Activated CD4-positive, CD25-positive, alpha-beta regulatory T cell treated with anti-CD3 and anti-CD28 coated beads, Interleukin-2, amount 50 U/mL, for 72 hours (primary cell): ENCODE measurements around the gene MYH15.

ENCODE experiments used
- DNase-seq: peaks from one replicate; pipeline ENCODE4 v3.0.0; 2021

MYH15 gene

DNA sequence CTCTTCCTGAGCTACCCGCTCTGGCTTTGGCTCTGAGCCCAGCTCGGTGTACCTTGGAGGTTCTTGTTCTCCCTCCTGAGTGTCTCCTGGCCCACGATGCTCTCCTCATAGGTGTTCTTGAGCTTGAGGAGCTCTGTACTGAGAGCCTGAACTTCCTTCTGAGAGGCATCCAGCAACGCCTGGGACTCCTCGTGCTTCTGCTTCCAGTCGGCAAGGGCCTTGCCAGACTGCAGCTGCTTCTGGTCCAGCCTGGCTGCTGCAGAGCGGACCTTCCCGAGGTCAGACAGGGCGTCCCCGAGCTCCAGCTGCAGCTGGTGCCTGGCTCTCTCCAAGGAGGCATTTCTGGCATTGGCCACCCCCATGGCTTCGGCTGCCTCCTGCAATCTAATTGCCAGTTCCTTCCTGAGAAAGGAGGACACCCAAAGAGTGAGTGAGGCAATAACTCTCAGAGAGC, 99.8 kb downstream of the MYH15 start:
- DNase-seq = no peak

DNA sequence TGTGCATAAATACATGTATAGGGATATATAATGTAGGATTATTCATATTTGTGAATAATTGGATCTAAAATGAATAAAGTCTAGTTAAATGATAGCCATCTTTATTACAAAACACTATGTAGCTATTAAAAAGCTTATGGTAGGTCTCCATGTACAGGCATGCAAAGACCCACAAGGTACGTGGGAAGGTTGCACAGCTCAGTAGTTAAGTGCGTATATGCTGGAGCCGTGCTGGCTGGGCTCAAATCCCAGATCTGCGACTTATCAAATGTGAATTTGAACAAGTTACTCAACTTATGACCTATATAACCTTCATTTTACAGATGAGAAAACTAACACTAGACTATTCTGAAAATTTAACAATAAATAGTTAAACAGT, 100.6 kb downstream of the MYH15 start:
- no peak for DNase-seq

DNA sequence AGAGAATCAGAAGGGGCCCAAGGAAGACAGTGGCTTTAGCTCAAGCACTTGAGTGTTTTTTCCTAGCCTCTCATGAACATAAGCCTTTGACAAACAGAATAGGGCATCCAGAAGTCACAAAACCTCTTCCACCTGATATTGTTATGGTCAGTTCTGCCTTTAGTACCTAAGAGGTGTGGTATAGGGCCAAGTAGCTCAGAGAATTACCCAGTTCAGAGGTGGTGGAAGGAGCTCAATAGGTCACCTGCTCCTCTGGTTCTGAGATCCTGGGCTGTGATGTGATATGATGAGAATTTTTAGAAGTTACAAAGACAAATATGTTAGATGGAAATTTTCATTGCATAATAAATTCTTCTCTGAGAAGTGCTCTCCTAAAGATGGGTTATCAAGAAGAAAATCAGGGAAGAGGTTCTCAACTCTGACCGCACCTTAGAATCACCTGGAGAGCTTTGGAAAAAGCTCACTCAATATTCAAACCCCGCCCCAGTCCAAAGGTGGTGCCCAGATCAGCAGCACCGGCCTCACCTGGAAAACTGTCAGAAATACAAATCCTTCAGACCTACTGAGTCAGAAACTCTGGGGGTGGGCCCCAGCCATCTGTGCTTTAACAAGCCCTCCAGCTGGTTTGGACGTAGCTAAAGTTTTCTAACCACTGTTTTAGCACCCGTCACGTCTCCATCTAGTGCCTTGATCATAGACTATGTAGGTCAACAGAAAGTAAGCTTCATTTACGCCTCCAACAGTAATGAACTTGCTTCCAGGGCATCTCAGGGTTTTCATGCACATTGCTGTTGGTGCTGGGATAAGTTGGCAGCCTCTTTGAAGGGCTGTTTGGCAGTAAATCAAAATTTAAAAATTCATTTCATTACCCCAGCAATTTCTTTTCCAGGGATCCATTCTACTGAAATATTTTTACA, 101.3 kb downstream of the MYH15 start:
- no peak for DNase-seq

DNA sequence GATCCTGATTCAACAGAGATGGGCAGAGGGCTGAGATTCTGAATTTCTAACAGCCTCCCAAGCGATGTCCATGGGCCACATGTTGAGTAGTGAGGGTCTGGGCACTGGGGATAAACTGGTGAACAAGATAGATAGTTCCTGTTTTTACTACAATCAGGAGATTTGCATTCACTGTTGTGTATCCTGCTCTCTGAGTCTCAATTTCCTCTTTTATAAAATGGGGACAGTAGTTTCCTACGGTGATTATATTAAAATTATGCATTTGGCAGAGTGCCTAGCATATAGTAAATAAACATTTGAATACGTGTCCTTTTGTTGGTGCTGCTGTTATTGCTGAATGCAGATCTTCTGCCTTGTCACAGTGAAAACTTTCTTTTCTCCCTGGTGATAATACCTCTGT, 102.5 kb downstream of the MYH15 start:
- DNase-seq = no peak

DNA sequence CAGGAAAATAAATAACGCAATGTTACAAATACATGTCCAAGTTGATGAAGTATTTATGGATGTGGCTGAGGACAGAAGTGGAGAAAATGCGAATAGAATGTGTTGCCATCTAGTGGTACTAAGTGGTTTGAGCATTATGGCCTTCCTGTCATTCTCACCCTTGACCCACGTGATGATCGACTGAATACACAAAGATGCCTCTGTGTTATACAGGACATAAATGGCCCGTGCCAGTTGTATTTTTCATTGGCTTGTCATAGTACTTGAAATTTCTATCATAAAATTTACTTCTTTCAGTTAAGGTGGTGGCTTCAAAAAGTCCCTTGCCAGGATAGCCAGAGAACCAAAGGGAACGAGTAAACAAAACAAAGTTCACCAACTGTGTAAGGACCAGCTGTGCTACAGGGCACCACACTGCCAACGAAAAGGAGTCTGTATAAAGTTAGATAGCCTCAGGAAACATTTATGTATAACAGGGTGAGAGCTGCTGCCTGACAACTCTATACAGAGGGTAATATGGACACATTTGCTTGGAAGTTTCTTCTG, 103.7 kb downstream of the MYH15 start:
- DNase-seq = no peak

- no peak for DNase-seq
These were observed 104.2 kb downstream of the MYH15 start for GRCh38 chr3:108406063-108406660.

- no peak for DNase-seq
These were observed 106.0 kb downstream of the MYH15 start for GRCh38 chr3:108404368-108404767.

DNA sequence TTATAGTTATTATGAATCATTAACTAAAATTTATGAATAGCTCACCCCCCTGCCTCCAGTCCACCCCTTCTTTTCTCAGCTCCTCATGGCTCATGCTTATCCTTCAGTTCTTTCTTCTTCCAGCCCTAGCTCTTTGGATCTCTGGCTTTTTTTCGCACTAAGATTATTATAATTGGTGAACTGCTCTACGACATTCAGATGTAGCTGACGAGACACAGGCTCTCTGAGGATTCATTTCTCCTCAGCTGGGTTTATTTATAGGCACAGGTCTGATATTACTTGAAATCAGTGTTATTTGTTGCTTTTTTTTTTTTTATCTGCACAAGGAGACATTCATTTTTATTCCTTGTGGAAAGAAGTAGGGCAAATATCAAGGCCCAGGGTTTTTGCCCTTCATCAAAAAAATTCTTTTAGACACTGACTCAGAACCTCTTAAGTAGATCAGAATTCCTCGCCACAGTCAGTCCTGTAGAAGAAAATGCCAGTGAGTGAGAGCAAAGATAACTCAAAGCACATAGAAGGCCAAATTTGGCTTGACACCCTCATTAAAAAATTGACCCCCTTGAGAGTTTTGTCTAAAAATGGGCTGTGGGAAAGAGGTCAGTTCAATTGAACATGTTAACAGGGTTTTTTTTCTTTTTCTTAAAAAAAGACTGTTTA, 106.6 kb downstream of the MYH15 start:
- DNase-seq = no peak

DNA sequence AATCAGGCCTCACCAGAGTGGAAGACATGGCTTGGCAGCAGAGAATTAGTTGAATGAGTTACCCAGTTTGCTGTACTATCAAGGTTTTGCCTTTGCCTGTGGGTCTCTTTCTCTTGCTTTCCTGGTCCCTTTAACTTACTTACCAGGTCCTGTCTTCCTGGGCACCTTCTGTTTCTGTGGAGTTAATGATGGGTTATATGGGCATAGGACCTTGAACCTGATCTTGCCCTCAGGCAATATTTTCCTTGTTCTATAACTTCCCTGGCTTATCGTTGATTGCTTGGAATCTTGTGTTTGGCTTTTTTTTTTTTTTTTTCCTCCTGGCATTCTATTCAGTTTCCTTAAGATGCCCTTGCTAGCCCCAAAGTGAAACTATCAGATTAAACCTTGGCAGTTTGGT, 107.2 kb downstream of the MYH15 start:
- DNase-seq = no peak

- DNase-seq = no peak
These were observed 108.6 kb downstream of the MYH15 start for GRCh38 chr3:108401836-108402235.

DNA sequence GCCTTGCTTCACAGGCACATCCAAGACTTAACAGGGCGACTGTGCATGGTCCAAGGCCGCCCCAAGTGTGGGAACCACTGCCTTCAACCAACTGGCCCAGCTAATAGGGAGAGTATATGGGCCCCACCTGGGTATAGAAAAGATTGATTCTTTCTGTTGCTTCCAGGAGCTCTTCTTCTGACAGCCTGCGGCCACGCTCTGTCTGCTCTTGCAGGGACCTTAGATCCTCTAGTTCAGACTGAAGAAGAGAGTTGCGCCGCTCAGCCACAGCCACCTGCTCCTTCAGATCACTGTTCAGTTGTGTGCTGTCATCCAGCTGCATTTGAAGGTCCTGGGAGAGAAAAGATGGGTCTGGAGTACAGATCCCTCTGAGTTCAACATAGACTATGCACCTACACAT, 111.9 kb downstream of the MYH15 start:
- DNase-seq = no peak

- no peak for DNase-seq
These were observed 114.1 kb downstream of the MYH15 start for GRCh38 chr3:108396336-108396735.

GRCh38 chr3:108394563-108394962, 115.8 kb downstream of the MYH15 start:
- no peak for DNase-seq

DNA sequence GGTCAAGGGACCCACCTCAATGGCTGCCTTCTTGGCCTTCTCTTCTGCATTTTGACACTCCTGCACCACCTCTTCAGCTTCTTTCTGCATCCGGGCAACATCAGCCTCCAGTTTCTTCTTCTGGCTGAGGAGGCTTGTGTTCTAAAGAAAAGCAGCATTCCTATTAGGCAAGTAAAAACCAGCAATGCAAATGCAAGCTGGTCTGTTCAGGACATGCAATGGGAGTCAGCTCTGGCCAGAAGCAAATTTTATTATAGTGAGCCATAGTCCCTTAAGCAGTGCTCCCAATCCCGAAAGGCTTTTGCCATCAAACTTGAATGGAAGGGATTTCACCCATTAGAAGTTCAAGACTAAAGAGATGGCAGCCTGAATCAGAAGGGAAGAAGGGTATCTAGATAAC, 116.4 kb downstream of the MYH15 start:
- DNase-seq = no peak

DNA sequence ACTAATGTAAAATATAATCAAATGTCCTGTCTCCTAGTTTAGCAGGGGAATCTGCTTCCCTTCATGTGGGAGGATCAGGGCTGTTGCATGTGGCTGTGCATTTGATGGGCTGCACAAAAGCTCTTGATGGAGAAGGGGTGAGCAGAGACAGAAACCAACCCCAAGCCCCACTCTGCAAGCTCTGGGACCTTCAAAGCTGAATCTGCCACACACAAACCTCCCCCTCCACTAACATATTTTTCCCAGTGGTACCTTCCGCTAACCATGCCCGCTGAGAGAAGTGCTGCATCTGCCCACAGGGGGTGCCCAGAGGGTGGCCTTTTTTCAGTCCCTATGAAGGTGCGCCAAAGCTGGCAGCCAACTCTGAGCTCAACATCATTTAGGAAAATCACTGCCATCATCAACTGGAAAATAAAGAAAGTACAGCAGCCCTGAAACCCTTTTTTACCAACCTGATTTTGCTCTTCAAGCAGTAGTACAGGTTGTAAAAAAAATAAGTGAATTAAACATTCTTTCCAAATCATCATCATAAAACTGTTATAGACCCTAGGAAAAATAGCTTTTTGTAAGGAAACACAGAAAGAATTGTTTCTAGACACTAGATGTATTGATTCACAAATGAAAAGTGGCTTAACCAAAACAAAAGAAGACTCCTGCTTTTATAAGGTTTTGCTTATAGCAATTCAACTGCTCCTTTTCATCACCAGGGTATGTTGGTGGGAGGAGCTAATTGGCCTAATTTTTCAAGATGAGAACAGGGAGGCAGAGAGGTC, 117.1 kb downstream of the MYH15 start:
- no peak for DNase-seq

DNA sequence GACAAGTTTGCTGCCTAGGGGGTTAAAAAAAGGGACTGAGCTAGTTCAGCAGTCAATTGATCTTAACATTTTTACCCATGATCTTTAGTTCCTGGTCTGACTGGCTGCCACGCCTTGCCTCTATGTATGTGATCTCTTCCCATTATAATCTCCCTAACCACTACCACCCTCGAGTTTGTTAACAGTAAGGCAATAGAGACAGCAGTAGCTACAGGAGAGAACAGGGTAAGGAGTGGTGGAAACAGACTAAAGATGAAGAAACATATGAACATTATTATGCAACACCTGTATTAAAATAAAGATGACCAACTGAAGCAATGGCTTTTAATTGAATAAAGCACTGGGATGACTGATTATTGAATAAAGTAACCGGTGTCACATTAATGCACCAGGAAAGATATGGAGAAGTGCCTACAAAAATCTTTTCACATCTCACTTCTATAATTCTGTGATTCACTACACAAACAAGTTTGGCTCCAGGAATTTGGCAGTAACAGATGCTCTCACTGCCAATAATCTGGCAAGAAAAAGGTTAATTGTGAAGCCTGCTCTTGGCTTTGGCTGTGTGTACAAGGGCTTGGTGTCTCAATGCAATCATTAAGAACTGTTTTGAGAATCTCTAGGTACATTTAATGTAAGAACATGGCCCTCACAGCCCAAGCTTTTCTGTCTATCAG, 118.3 kb downstream of the MYH15 start:
- no peak for DNase-seq

- no peak for DNase-seq
These were observed 121.0 kb downstream of the MYH15 start for GRCh38 chr3:108389372-108389771.

- DNase-seq = no peak
These were observed 122.0 kb downstream of the MYH15 start for GRCh38 chr3:108388136-108389132.

- DNase-seq = no peak
These were observed 123.3 kb downstream of the MYH15 start for GRCh38 chr3:108387063-108387462.

DNA sequence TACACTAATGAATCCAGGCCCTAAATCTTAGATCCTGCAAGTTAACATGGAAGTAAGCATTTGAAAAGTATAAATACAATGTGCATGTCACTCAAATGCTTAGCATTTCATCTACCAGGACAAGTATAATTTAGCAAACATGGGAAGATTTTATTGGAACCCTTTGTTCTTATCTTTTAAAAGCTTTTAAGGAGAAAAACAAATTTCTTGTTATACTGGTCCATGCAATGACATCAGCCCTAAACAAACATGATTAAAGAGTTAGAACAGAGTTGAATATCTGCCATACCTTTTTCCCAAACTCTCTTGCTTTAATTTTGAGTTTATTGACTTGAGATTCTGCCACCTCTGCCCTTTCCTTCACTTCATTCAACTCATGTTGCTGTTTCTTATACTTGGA, 127.1 kb downstream of the MYH15 start:
- no peak for DNase-seq
